Stimulated activated CD4-positive, alpha-beta T cell treated with anti-CD3 and anti-CD28 coated beads, Interleukin-15, amount 100 ng/mL, for 48 hours (primary cell): ENCODE measurements around the gene NDUFB5.
"Not testable (repeated sequence)": the region's sequence is repeated elsewhere in the genome, so short reads cannot be mapped to it uniquely, and the experiment has no call there.

Experiments used
- DNase-seq, 2 donors: peaks; one replicate each; pipeline ENCODE4 v3.0.0-alpha.2; 2020; ENCODE audit warnings: low read depth in 2 of 2

Gene NDUFB5

DNA sequence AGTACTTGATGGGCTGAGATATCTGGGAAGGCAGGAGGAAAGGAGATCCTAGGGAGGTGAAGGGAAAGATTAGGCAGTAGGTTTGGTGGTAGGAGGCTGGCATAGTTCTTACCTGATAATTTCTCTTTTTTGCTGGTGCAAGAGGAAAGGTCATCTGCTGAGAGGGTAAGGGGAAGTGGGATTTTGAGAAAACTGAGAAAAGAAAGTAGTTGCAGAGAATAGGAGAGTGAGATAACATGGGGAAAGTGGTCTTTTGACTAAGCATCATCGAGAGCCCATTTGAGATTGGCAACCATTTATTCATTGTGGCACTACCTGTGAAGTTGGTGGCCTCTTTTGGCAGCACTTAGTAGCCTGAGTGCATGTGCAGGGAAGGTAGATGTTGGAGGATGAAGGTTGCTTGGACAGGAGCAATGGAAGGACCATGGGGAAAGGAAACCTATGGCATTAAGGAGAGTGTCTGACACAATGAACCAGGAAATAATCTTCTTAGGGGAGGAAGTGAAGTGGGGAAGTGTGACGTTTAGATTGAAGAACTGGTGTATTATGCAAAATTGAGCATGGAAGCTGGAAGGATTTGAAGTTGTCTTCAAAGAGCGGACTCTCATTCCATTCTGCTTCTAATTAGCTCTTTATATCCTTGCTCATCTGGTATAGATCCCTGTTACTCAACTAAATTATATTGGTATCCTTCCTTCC, 26.3 kb downstream of the NDUFB5 start:
- DNase-seq = no peak

DNA sequence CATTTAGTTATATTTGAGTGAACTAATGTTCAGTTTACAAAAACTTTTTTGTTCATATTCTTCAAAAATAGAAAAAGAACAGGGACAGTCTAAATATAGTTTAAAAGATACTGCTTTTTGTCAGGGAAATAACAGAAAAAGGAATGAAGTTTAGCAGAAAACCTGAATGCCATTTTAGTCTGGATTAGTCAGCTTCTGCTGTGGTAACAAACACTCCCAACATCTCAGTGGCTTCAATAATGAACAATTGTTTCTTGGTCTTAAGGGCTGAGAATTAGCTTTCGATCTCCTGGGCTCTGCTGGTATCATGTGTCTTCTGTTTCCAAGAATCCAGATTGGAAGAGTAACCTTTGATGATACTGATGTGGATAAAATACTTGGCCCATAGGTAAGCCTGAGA, 35.9 kb downstream of the NDUFB5 start:
- no peak for DNase-seq

DNA sequence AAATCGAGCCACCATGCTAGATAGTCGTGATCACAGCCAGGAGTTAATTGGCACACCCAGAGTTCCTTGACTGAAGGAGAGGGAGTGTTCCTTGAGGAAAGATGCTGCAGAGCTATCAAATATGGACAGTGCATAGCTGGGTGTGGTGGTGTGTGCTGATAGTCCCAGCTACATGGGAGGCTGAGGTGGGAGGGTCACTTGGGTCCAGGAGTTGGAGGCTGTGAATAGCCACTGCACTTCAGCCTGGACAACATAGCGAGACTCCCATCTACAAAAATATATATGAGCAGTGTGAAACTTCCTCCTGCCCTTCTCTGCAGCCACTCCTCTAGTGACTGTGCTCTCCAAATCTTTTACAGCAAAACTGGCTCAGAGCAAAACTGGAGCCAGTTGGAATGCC, 38.3 kb downstream of the NDUFB5 start:
- DNase-seq = no peak

- DNase-seq = not testable (repeated sequence)
Measured at GRCh38 chr3:179643837-179644236, 39.2 kb downstream of the NDUFB5 start.

DNA sequence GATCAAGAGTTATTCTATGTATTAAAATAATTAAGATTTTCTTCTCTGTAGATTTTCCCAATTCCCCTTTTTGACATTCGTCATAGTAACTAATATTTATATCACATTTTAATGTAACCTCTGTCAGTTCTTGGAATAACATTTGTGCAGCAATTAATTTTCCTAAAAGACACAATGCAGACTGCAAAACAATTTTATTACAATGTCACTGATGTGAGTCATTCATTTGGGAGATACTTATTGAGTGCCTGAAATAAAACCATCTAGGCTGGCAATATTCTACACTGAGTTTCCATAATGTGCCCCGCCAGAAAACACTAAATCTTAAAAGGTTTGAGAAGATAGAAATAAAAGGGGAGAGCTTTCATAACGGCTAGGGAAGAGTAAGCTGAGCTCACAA, 41.6 kb downstream of the NDUFB5 start:
- DNase-seq = no peak

- no peak for DNase-seq
Measured at GRCh38 chr3:179651687-179652446, 47.3 kb downstream of the NDUFB5 start.

GRCh38 chr3:179652447-179653095, 48.0 kb downstream of the NDUFB5 start, which contains the start of gene USP13:
Gene USP13, plus strand, starts transcription at chr3:179653040. Its CDS starts 186 bp downstream, at chr3:179653226.
- peak; percentile 35 to 42 for DNase-seq

DNA sequence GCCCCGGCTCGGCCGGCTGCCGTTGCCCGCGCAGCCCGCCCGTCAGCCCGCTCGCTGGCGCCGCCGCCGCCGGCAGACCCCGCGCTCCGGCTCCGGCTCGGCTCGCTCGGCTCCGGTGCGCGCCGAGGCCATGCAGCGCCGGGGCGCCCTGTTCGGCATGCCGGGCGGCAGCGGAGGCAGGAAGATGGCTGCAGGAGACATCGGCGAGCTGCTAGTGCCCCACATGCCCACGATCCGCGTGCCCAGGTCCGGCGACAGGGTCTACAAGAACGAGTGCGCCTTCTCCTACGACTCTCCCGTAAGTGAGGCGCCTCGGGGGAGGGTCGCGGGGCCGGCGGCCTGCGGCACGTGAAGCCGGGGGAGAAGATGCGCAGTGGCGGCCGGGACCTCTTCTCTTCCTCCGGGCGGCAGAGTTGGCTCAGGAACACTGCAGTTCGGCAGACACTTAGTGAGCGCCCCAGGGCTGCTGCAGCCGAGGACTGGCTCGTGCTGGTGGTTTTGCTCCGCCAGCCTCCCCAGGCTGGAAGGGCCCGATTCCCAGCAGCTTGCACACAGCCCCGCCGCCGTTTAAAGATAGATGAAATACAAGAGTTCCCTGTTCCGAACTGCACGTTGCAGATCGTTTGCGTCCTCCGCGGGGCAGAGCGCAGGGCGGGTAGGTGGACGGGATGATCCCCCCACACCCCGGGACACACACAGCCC, 48.7 kb downstream of the NDUFB5 start:
- DNase-seq = peak; percentile 38 to 52

DNA sequence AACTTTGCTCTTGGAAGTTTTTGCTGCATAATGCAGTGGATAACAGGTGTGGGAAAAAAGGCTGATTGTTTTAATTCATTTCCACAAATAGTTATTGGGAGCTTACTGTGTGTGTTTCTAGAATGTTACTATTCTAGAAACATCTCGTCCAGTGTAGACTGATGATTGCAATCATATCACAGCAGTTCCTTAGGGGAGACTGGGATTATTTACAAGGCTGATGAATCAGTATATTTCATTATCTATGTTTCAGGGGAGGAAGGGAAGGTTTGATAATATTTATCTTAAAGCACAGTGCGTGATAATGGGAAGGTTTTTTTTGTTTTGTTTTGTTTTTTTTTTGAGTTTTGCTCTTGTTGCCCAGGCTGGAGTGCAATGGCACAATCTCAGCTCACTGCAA, 50.6 kb downstream of the NDUFB5 start:
- DNase-seq = no peak

- DNase-seq = no peak
Measured at GRCh38 chr3:179658606-179659005, 54.0 kb downstream of the NDUFB5 start.

GRCh38 chr3:179660872-179661271, 56.3 kb downstream of the NDUFB5 start:
- no peak for DNase-seq

GRCh38 chr3:179661777-179662176, 57.2 kb downstream of the NDUFB5 start:
- DNase-seq = no peak

GRCh38 chr3:179663093-179663492, 58.5 kb downstream of the NDUFB5 start:
- DNase-seq = no peak

DNA sequence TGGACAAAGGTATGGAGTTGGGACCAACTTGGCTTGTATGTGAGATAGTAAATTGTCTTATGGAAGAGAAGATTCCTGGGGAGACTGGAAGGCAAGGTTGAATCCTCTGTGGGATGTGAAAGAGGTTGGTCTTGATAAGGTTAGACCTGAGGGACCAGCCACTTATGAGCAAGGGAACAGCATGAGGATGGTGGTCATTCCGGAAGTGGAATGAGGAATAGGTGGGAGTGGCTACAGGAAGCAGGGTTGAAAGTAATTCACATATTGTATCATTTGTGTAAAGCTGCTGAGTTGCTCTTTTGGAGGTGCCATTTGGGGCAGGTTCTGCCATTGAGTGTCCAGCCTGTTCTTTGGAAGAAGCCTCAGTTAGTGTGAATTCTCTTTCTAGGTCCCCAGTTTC, 61.4 kb downstream of the NDUFB5 start:
- DNase-seq = no peak

GRCh38 chr3:179666436-179667035, 61.9 kb downstream of the NDUFB5 start:
- DNase-seq = no peak

- no peak for DNase-seq
Measured at GRCh38 chr3:179668429-179668828, 63.8 kb downstream of the NDUFB5 start.

DNA sequence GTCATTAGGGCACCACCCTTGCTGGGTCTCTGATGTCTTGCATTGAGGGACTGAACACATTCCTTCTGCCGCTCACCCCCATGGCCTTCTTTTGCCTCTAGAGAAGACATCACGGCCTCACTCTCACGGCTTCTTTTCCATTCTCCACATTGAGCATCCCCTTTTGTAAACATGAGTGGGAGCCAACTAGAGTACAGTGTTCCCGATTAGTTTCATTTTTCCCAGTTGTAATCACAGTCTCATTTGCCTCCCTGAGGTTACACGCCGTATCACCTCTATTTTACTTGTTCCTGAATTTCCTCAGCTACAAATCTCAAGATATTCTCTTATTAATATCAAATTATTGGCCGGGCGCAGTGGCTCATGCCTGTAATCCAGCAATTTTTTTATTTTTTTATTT, 65.7 kb downstream of the NDUFB5 start:
- no peak for DNase-seq

GRCh38 chr3:179671309-179671708, 66.7 kb downstream of the NDUFB5 start:
- no peak for DNase-seq

- no peak for DNase-seq
Measured at GRCh38 chr3:179671747-179672242, 67.2 kb downstream of the NDUFB5 start.

DNA sequence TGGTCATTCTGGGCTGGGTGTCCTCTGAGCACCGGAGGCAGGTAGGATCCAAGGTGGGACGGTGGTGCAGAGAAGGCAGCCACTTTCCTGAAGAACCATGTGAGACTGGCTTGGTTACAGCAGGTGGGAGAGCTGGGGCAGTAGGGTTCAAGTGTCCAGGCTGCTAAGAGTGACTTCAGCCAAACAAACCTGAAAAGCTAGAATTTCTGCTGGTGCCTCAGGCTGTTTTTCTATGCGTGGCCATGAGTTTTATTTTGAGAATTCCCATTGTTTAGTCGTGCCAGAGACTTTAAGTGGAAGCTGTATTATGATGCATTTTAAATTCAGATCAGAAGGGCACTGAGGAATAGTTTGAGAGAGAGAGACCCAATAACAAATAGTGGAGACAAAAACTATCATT, 68.3 kb downstream of the NDUFB5 start:
- DNase-seq = no peak

GRCh38 chr3:179673523-179673922, 68.9 kb downstream of the NDUFB5 start:
- no peak for DNase-seq

GRCh38 chr3:179676081-179676480, 71.5 kb downstream of the NDUFB5 start:
- no peak for DNase-seq
